GM19240 (cell line): ENCODE data around the gene DIRAS2.

Experiments
- DNase-seq: peaks from one replicate; pipeline ENCODE4 v3.0.0; 2011; ENCODE audit warnings: low spot score; ENCODE audit not compliant: insufficient read length

The DIRAS2 gene

DNA sequence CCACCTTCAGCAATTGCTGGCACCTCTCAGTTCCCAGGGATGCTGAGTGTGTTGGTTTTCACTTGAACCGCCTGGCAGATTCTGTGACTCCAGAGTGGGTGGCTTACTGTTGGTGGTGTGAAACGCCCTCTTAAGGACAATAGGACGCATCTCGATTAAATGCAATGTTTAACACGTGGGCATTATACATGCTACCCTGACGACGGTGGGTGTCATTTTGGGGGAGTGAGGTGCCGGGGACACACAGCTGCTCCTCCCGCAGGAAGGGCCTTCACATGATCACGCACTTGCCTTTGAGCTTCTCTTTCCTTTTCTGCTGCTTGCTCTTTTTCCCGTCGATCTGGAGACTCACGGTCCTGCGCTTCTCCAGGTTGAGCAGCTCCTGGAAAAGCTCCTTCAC lies 29.7 kb downstream of the DIRAS2 start:
- no peak for DNase-seq

DNA sequence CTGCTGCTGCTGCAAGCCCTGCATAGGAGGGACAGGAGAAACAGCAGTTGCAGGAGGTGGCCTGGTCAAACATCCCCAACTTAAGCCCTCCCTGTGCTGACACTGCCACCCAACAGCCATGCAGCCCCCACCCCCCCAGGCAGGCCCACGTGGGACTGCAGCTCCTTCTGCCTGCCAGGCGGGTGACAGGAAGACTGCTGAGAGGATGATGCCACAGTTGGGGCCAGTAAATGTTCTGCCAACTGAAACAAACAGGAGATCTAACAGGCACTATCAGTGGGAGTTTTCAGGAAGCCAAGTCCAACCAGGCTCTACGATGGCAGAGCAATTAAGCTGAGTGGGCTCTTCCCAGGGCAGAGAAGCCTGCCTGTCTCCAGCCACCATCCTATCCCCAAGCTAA lies 31.1 kb downstream of the DIRAS2 start:
- no peak for DNase-seq

DNA sequence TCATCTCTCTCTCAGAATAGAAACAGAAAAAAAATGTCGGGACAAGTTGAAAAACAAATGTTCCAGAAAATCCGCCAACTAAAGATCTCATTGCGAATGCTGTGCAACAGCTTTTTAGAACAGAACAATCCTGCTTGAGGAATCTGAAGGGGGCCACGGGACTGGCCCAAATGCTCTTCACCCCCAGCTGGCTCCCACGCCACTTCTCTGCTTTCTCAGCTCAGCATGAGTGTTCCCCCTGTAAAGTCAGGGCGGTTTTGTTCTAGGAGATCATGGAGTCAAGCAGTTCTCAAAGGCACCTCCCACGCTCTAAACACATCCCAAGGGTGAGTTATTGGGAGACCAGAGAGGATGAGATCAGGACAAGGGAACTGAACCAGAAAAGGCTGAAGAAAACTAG lies 31.5 kb downstream of the DIRAS2 start:
- DNase-seq: no peak

DNA sequence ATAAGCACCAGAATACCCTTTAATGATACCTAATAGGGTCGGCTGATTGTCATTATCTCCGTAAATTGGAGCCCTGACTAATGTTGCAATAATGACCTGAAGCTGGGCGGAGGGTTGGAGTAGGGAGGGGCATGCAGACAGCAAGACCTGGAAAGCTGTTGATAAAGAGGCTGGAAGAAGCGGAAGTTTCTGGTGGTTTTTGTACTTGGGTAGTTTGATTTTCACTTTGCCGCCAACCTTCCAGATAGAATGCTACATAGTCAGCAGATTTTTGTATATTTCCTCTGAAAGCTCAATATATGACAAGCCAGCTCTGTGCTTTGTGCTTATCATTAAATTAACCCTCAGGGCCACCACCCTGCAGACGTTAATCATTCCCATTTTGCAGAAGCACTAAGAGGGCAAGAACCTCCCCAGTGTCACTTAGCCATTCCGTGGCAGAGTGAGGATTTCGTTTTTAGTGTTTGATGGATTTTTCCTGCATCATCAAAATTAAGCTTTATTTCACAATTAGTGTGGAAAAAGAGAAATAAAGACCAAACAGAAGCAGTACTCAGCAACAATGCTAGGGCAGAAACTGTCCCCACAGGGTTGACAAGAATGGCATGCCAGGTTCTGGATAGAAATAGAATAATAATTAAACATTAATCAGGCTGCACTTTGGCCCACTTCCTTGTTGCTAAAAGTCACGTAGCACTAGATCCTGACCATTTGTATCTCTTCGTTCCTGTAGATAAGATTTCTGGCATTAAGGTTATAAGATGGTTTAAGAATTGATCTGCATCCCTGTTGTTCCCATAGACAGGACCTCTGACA lies 34.7 kb downstream of the DIRAS2 start:
- DNase-seq: no peak

DNA sequence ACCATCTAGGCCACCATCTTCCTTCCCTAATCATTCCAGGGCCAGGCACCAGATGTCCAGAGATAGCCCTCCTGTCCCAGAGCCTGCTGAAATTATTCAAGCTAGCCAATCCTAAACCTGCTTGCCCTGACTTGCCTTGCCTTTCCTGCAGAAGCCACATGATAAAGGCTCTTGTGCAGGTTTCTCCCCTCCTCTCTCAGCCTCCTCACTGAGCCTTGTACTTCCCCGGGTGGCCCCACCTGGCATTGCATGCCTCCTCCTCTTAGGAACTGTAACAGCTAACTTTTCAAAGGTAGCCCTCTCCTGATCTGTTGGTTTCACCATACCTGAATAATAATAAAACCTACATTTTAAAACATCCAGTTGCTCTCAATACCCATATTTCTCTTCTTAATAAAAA lies 42.6 kb downstream of the DIRAS2 start:
- DNase-seq: no peak

DNA sequence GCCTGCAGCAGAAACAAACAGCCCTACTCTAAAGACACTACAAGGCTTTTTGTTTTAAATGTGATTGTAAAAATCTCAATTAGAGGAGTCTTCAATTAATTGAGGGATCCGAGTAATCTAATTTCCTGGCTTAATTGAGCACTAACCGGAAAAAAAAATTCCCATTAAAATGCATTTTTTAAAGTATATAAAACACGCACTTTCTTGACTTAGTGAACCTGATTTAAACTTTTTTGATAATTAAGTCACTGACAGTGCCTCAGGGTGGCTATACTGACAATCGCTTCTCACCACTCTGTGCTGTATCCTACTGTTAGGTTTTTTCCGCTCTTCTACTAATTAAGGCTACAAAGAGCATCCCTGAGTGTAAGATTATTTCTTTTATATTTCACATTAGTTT lies 44.4 kb downstream of the DIRAS2 start:
- DNase-seq: no peak

DNA sequence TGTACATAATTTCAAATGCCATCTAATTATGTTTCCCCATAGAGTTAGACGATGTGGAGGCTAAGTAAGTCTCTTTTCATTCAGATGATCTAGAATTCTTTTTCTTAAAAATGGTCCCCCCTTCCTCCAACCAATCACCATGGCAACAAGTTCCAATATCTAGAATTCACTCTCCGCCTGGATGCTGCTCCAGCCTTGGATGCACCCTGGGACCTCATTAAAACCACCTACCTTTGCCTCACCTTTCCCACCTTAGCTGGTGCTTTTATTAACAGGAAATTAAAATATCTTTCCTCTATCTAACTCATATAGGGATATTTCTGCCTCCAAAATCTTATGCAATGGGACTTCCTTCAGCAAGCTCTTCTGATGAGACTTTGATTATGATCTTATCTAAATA lies 49.0 kb downstream of the DIRAS2 start:
- DNase-seq: no peak

DNA sequence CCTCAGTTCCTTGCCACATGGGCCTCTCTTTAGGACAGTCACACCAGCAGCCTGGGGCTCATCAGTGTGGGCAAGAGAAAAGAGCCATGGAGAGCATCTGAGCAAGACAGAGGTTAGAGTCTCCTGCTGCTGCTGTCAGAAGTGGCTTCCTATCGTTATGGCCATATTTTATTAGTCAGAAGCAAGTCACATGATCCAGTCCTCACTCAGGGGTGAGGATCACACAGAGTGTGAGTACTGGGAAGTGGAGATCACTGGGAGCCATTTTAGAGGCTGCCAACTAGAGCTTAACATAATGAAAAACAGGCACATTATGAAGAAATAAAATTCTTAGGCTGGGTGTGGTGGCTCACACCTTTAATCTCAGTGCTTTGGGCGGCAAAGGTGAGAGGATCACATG lies 62.0 kb downstream of the DIRAS2 start:
- no peak for DNase-seq

DNA sequence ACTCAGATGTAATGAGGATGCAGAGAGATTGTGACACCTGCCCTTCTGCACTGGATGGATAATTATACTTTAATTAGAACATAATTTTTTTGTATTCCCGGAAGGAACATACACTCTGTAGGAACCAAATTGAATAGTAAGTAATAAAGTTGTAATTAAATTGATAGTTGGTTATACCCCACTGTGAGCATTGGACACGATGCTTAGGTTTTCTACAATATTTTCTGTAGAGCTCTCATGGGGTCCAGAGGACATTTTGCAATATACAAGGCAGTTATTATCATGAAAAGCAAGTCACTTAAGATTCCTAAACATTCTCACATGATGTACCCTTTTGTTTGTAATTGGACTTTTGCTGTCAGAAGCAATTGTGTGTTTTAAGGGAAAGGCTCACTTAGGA lies 63.4 kb downstream of the DIRAS2 start:
- no peak for DNase-seq

DNA sequence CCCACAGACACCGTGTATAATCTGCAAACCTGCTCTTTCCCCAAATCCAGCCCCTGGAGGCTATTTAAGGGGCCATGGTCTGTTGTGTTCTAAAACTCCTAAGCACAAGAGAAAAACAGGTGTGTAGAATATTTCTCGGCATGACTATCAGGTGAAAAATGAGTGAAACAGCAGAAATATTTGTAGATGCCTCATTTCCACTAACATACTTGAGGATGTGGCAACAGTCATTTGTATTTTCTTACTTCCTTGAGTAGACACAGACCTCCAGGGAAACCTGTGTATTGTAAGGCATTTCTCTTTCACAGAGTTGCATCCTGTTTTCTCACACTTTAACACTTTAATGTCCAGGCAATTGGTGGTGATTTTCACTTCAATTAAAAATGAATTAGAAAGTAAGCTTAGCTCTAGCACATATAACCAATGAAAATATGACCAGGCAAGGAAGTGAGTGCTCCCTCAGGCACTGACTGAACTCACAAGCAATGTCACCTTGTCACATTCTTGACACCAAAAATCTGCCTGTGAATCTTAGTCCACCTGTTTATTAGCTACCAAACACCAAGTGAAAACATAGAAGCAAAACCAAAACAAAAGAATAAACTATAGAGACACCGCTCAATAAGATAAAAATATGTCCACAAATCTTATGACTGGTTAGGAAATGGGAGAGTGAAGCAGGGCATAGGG lies 64.4 kb downstream of the DIRAS2 start:
- DNase-seq: no peak

DNA sequence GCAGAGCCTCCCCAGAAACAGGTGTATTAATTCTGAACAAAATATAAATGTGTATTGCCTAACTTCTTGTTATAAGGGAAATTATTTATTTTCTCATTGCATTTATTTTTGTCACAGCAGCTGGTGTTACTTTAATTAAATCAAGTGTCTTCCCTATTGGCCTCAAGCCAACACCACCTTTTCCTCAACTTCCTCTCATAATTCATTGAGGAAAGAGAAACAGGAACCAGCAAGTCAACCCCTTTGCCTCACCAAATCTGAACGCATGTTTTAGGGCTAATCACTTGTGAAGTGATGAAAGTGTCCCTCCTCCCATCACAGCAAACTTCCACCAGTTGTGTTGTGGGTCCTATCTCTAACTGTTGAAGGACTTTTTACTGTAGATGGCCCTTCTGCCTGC lies 73.1 kb downstream of the DIRAS2 start:
- DNase-seq: no peak

DNA sequence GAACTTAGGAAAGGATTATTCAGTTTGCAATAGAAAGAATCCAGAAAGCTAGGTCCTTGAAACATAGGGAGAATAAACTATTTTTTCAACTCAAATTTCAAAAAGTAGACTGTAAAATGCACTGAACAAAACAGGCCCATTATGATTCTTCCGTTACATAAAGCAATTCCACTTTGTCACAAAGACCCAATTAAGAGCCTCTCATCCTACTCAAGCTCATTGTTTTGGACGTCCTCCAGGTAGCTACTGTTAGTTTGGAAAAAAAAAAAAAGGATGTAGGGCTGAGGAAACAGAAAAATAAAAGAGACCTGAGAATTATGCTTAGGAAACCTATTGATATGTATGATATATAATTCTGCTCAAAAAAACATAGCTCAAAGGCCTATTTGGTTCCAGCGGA lies 74.0 kb downstream of the DIRAS2 start:
- DNase-seq: no peak

DNA sequence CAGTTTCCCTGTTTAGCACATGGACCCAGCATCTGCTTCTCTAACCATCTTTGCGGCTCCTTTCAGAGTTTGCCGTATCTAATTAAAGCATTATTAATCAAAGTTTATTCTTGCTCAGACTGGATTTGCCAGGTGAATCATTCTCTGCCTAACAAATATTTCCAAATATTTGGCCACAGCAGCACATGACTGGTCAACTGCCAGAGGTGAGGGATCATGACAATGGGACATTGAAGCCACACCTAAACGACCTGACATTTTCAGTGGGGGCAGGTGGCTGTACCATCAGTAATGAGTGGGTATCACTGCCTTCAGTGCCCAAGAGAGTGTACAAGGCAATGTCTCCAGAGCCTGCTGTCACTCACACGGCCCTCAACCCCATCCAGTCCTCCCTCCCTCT lies 80.4 kb downstream of the DIRAS2 start:
- DNase-seq: no peak
